GM10248 (cell line): ENCODE measurements around the gene NGB.

Source experiments
- CTCF ChIA-PET: fragments of 300-600 bp; sonication (Branson Sonifier 250); formaldehyde crosslinking; extraction: SDS; loops from one replicate; lab custom pipeline; 2021; ENCODE audit warnings: antibody characterized with exemption; lab: Yijun Ruan, JAX
- POLR2A ChIA-PET: fragments of 350-650 bp; sonication (Branson Sonifier 250); formaldehyde crosslinking; extraction: SDS; loops from one replicate; lab custom pipeline; 2020; ENCODE audit warnings: antibody characterized with exemption; lab: Yijun Ruan, JAX
- DNase-seq: peaks from one replicate; pipeline ENCODE4 v3.0.0; 2012; ENCODE audit errors: extremely low spot score
- CTCF ChIP-seq: IDR thresholded peaks from 2 replicates; pipeline ENCODE4 v1.5.1; 2012; ENCODE audit warnings: mild to moderate bottlenecking, low read depth; ENCODE audit errors: extremely low read depth, missing control alignments, control extremely low read depth

The NGB gene

GRCh38 chr14:77260631-77261030, 10.4 kb downstream of the NGB start:
- no peak for TF ChIP-seq CTCF
- ChIA-PET CTCF (no interaction called here), POLR2A (no interaction called here)
- DNase-seq = no peak

GRCh38 chr14:77260199-77260598, 10.8 kb downstream of the NGB start:
- ChIA-PET CTCF (no interaction called here), POLR2A (no interaction called here)
- DNase-seq = no peak
- TF ChIP-seq CTCF = no peak

GRCh38 chr14:77259025-77259715, 11.8 kb downstream of the NGB start:
- no peak for DNase-seq
- no peak for TF ChIP-seq CTCF
- CTCF ChIA-PET = no interaction called here
- POLR2A ChIA-PET = interaction anchor here (0.7 kb wide), 1 partner anchor 92 kb away, joined by 4 read pairs; no protein-coding TSS in a partner anchor

GRCh38 chr14:77258566-77258965, 12.4 kb downstream of the NGB start:
- DNase-seq = no peak
- TF ChIP-seq CTCF = no peak
- CTCF ChIA-PET = no interaction called here
- POLR2A ChIA-PET = interaction anchor here (0.7 kb wide), 1 partner anchor 91 kb away, joined by 4 read pairs; no protein-coding TSS in a partner anchor

GRCh38 chr14:77257700-77258099, 13.3 kb downstream of the NGB start:
- CTCF ChIA-PET = no interaction called here
- TF ChIP-seq CTCF = no peak
- DNase-seq = no peak
- POLR2A ChIA-PET = no interaction called here

GRCh38 chr14:77256694-77257093, 14.3 kb downstream of the NGB start:
- TF ChIP-seq CTCF = no peak
- CTCF ChIA-PET = no interaction called here
- POLR2A ChIA-PET = no interaction called here
- no peak for DNase-seq
